GM12875 (cell line): Measurements from ENCODE around the gene PTGER1.

Experiments used
- H3K4me3 ChIP-seq: one replicate; pipeline ENCODE4 v1.5.1; 2011; ENCODE audit warnings: low read depth, low read length, control low read depth
- CTCF ChIP-seq: IDR thresholded peaks from 2 replicates; pipeline ENCODE4 v1.5.1; 2011; ENCODE audit warnings: low read depth, mild to moderate bottlenecking, control low read depth, inconsistent platforms, low read length, moderate library complexity, borderline replicate concordance; ENCODE audit not compliant: insufficient read depth

The PTGER1 gene

GRCh38 chr19:14428882-14429416, 46.2 kb downstream of the PTGER1 start:
- no peak overlapping the region for H3K4me3 ChIP-seq
- no peak for TF ChIP-seq CTCF

DNA sequence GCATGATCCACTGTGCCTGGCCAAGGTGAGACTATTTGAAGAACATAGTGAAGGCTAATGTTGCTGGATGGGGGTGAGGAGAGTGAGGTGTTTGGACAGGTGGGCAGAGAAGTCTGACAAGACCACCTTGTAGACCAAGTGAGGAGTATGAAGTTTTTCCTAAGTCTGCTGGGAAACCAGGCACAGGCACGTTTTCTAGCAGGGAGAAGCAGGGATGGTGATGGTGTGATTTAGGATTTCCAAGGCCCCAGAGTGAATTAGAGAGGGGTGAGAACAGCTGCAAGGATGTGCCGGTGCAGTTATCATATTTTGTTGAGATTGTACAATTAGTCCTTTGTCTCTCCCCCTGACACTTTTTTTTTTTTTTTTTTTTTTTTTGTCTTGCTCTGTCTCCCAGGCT, 47.7 kb downstream of the PTGER1 start:
- no peak overlapping the region for H3K4me3 ChIP-seq
- no peak for TF ChIP-seq CTCF

- H3K4me3 ChIP-seq: no peak overlapping the region
- no peak for TF ChIP-seq CTCF
These were observed 49.4 kb downstream of the PTGER1 start for GRCh38 chr19:14425696-14426138.
